NB4 (cell line): ENCODE data around the gene OAT.

Experiments
- CTCF ChIP-seq: IDR thresholded peaks from one replicate; pipeline ENCODE4 v1.5.1; 2012; ENCODE audit warnings: low read depth, low read length
- MAX ChIP-seq: IDR thresholded peaks from 2 replicates; pipeline ENCODE4 v1.6.1; 2011; ENCODE audit warnings: low read depth, low read length
- MYC ChIP-seq: IDR thresholded peaks from 2 replicates; pipeline ENCODE4 v1.6.1; 2011; ENCODE audit warnings: low read depth, low read length
- POLR2A ChIP-seq: IDR thresholded peaks from 2 replicates; pipeline ENCODE4 v1.6.1; 2011; ENCODE audit warnings: mild to moderate bottlenecking; ENCODE audit not compliant: insufficient read length; ENCODE audit errors: extremely low read depth

GRCh38 chr10:124422742-124423141, 4.0 kb upstream of the OAT start:
- no peak for TF ChIP-seq CTCF
- TF ChIP-seq MAX: no peak
- no peak for TF ChIP-seq POLR2A
- no peak for TF ChIP-seq MYC
